GM12878 (cell line): ENCODE results near the gene SPEG. TPM values are rescaled to one million over a fixed set of nuclear protein-coding genes. Genes with fewer than 3 reads are reported as not detected.

Experiments used
- ATAC-seq: fragments of 200-7000 bp; cut with Tn5 transposase; 3 replicates; pipeline ENCODE4 v1.9.1; 2020; ENCODE audit warnings: mild to moderate bottlenecking, moderate library complexity
- BruUV-seq: library from RNA; stranded (reverse); fragments of 400-500 nt; replicated peaks from 2 replicates; lab custom pipeline; 2021; lab: Mats Ljungman, UMichigan
- CTCF ChIA-PET: fragments of 300-600 bp; sonication (Branson Sonifier 250); formaldehyde crosslinking; extraction: SDS; loops from one replicate; lab custom pipeline; 2021; ENCODE audit warnings: inconsistent platforms; lab: Yijun Ruan, JAX
- POLR2A ChIA-PET: fragments of 350-600 bp; formaldehyde crosslinking; extraction: SDS; loops from one replicate; lab custom pipeline; 2021; ENCODE audit warnings: inconsistent platforms; lab: Charles Lee
- RAD21 ChIA-PET: fragments of 300-600 bp; sonication (Branson Sonifier 250); formaldehyde crosslinking; loops from one replicate; lab custom pipeline; 2023; ENCODE audit warnings: antibody characterized with exemption; ENCODE audit not compliant: unreplicated experiment; lab: Charles Lee
- SMC1A ChIA-PET: fragments of 300-600 bp; sonication (Branson Sonifier 250); formaldehyde crosslinking; loops from one replicate; lab custom pipeline; 2023; ENCODE audit not compliant: unreplicated experiment, uncharacterized antibody; lab: Charles Lee
- DNase-seq: peaks from one replicate; pipeline ENCODE4 v3.0.0-alpha.2; 2011; ENCODE audit warnings: low read depth, low spot score
- FAIRE-seq: peaks from 3 replicates; lab custom pipeline; 2011; peaks lifted over from hg19 to GRCh38; lab: Jason Lieb, UNC
- H2AFZ ChIP-seq: 2 replicates; pipeline ENCODE4 v1.6.0; 2011; ENCODE audit warnings: low read depth, low read length, control low read depth; ENCODE audit not compliant: control insufficient read depth
- H3K27ac ChIP-seq: 2 replicates; pipeline ENCODE4 v1.5.1; 2011; ENCODE audit warnings: control low read depth; ENCODE audit not compliant: control insufficient read depth, insufficient read depth
- H3K27me3 ChIP-seq, 2 experiments: replicated peaks in 1 of 2; 2 replicates each; pipeline versions ENCODE4 v1.6.0 to v1.6.1; 2011; ENCODE audit warnings: low read length in 1 of 2; ENCODE audit not compliant: control insufficient read depth in 2 of 2, insufficient read depth in 2 of 2
- H3K36me3 ChIP-seq, 2 experiments: 2 replicates each; pipeline ENCODE4 v1.5.1; 2011; ENCODE audit warnings: low read length in 1 of 2; ENCODE audit not compliant: control insufficient read depth in 2 of 2, insufficient read depth in 2 of 2
- H3K4me1 ChIP-seq: 2 replicates; pipeline ENCODE4 v1.6.1; 2011; ENCODE audit warnings: mild to moderate bottlenecking, low read length, moderate library complexity, mixed read lengths; ENCODE audit not compliant: control insufficient read depth, insufficient read depth
- H3K4me2 ChIP-seq: 2 replicates; pipeline ENCODE4 v1.6.0; 2011; ENCODE audit warnings: control low read depth; ENCODE audit not compliant: control insufficient read depth, insufficient read depth
- H3K4me3 ChIP-seq: fragments of 200-600 bp; sonication (generic); 2 replicates; pipeline ENCODE4 v1.5.1; 2016
- H3K79me2 ChIP-seq: 2 replicates; pipeline ENCODE4 v1.6.0; 2011; ENCODE audit warnings: low read length; ENCODE audit not compliant: control insufficient read depth, insufficient read depth
- H3K9ac ChIP-seq: 2 replicates; pipeline ENCODE4 v1.8.0; 2011; ENCODE audit warnings: low read length, control low read depth, mixed read lengths; ENCODE audit not compliant: control insufficient read depth, insufficient read depth
- H3K9me3 ChIP-seq: replicated peaks from 3 replicates; pipeline ENCODE4 v1.5.1; 2011; ENCODE audit warnings: mild to moderate bottlenecking, low read length; ENCODE audit not compliant: control insufficient read depth, insufficient read depth
- H4K20me1 ChIP-seq: 2 replicates; pipeline ENCODE4 v1.6.0; 2011; ENCODE audit not compliant: control insufficient read depth, insufficient read depth
- CEBPB ChIP-seq, 2 experiments: fragments of 150-350 bp in 1 of 2; IDR thresholded peaks; 2 replicates each; pipeline ENCODE4 v1.6.1; 2012 to 2014; ENCODE audit warnings: low read depth in 2 of 2, low read length in 2 of 2, borderline replicate concordance in 1 of 2, inconsistent platforms in 1 of 2
- FOXM1 ChIP-seq: IDR thresholded peaks from 2 replicates; pipeline ENCODE4 v1.6.1; 2012; ENCODE audit warnings: low read depth, mild to moderate bottlenecking, inconsistent platforms, low read length, moderate library complexity
- PAX5 ChIP-seq: IDR thresholded peaks from 2 replicates; pipeline ENCODE4 v1.6.1; 2011; ENCODE audit warnings: low read depth, low read length, borderline replicate concordance
- RELA ChIP-seq: fragments of 450-650 bp; IDR thresholded peaks from 2 replicates; pipeline ENCODE4 v1.8.0; 2014; ENCODE audit warnings: borderline replicate concordance; ENCODE audit not compliant: partially characterized antibody
- SKIL ChIP-seq: fragments of 450-650 bp; IDR thresholded peaks from 2 replicates; pipeline ENCODE4 v1.6.1; 2017; ENCODE audit warnings: mild to moderate bottlenecking, low read depth, inconsistent platforms; ENCODE audit not compliant: poor library complexity, severe bottlenecking
- SMARCA5 ChIP-seq: fragments of 450-650 bp; IDR thresholded peaks from 2 replicates; pipeline ENCODE4 v1.6.1; 2017; ENCODE audit warnings: mild to moderate bottlenecking
- SUZ12 ChIP-seq: fragments of 200-600 bp; sonication (generic); IDR thresholded peaks from one replicate; pipeline ENCODE4 v1.6.1; 2018; ENCODE audit warnings: antibody characterized with exemption, mild to moderate bottlenecking; ENCODE audit not compliant: unreplicated experiment
- ZNF274 ChIP-seq: IDR thresholded peaks from one replicate; pipeline ENCODE4 v1.8.0; 2011; ENCODE audit not compliant: insufficient read length, insufficient read depth
- ZNF384 ChIP-seq: IDR thresholded peaks from 2 replicates; pipeline ENCODE4 v1.6.1; 2012; ENCODE audit warnings: low read depth, mild to moderate bottlenecking, low read length, improper control_type of control experiment, borderline replicate concordance
- ZSCAN29 ChIP-seq: fragments of 450-650 bp; IDR thresholded peaks from 2 replicates; pipeline ENCODE4 v1.6.1; 2017; ENCODE audit warnings: mild to moderate bottlenecking, moderate library complexity
- WGBS: methylation state at CpG from one replicate; pipeline ENCODE4 v1.1.6; 2016; ENCODE audit warnings: low lambda C conversion rate; ENCODE audit not compliant: insufficient replicate concordance, insufficient coverage; ENCODE audit errors: missing lambda C conversion rate; 5-methylcytosine and 5-hydroxymethylcytosine counted together
- in situ Hi-C: fragments of 300-500 bp; cut with MboI; formaldehyde crosslinking; loops from 9 replicates; pipeline ENCODE4 v1.14.3; 2018; ENCODE audit warnings: mixed read lengths
- intact Hi-C: fragments of 100-400 bp; cut with micrococcal nuclease; formaldehyde crosslinking; loops from one replicate; pipeline ENCODE4 v1.14.2; 2022; ENCODE audit not compliant: unreplicated experiment
- polyA plus RNA-seq, 11 experiments: library from polyadenylated mRNA; depleted of rRNA in 4 of 11; unstranded in 6 of 11; stranded (reverse) in 5 of 11; fragments of >200 nt; fragmentation: Nextera tagmentation in 4 of 11; fragmentation: Illumina TruSeq in 1 of 11; extraction: Ambion mirVana in 4 of 11; extraction: Trizol in 1 of 11; gene quantifications; 1 replicate in 1 of 11; 2 replicates in 10 of 11; pipeline versions ENCODE4 v1.2.1 to v1.2.3, GENCODE V29; 2011 to 2016; ENCODE audit warnings: inconsistent platforms in 2 of 11, missing spikeins in 2 of 11, low read depth in 1 of 11
- total RNA-seq, 4 experiments: library from RNA; depleted of rRNA in 3 of 4; stranded (reverse); fragments of >200 nt in 3 of 4; fragmentation: Illumina TruSeq in 1 of 4; extraction: Trizol in 1 of 4; gene quantifications; 2 replicates each; pipeline versions ENCODE4 v1.2.1 to v1.2.3, GENCODE V29; 2013 to 2021
- TF ChIP-seq, protein P1 (sequence below): IDR thresholded peaks from 2 replicates; pipeline ENCODE4 v1.6.1; 2011; ENCODE audit warnings: borderline replicate concordance, low read depth, mild to moderate bottlenecking, moderate library complexity, mixed read lengths, low read length; ENCODE audit not compliant: insufficient read depth; ENCODE audit errors: extremely low read length
- TF ChIP-seq, protein P2 (sequence below): fragments of 450-650 bp; IDR thresholded peaks from 2 replicates; pipeline ENCODE4 v1.6.1; 2016; ENCODE audit warnings: mild to moderate bottlenecking
- TF ChIP-seq, protein P3 (sequence below): fragments of 450-650 bp; IDR thresholded peaks from 2 replicates; pipeline ENCODE4 v1.6.1; 2017; ENCODE audit warnings: low read depth, mild to moderate bottlenecking, moderate library complexity

SPEG gene
- total and polyA plus RNA-seq, 10 of the 15 experiments (the other 5 are each of a cell fraction or from before 2014, with no cell fraction given) = 0.03 to 0.28 TPM; not detected in 8

- Histone ChIP-seq H2AFZ (peak within 1 kb of the TSS; percentile 92), H3K79me2 (peaks cover 8% of the 10 kb centered on the region), H3K4me3 (peak within 1 kb of the TSS; percentile 93), H3K27me3 (no peaks in the 10 kb centered on the region), H3K9me3 (no peaks in the 10 kb centered on the region; the same call in 1 of the 3 replicates), H4K20me1 (no peaks in the 10 kb centered on the region), H3K27ac (peak within 1 kb of the TSS; percentile 71), H3K4me1 (peaks cover 5% of the 10 kb centered on the region), H3K9ac (peak within 1 kb of the TSS; percentile 93), H3K4me2 (peak within 1 kb of the TSS; percentile 82), H3K36me3 (peaks cover 3 to 11% of the 10 kb centered on the region in 2 experiments; a peak in 3 of 4 replicates)
- ChIA-PET SMC1A (interaction anchor here (1.1 to 1.3 kb wide), 2 partner anchors 10 to 87 kb away, joined by 3 to 4 read pairs; no protein-coding TSS in a partner anchor), RAD21 (interaction anchor here (0.6 to 1.7 kb wide), 10 partner anchors 10 to 728 kb away, joined by 3 to 6 read pairs (median 4); partner anchors contain the start of genes BCS1L, GMPPA and ZNF142), CTCF (interaction anchor here (0.6 to 7.8 kb wide), 9 partner anchors 10 to 728 kb away, joined by 3 to 64 read pairs (median 3); partner anchors contain the start of genes BCS1L, DNAJB2 and ZNF142), POLR2A (interaction anchor here (0.5 to 2.5 kb wide), 13 partner anchors 18 to 1036 kb away, joined by 3 to 15 read pairs (median 3); partner anchors contain the start of genes ANKZF1, ATG9A, CNPPD1 and DNAJB2)
- intact Hi-C loops (loop anchor here (5.0 kb wide), 2 partner anchors 210 to 225 kb away; partner anchors contain the start of genes CNPPD1, NHEJ1 and RETREG2), in situ Hi-C loops (no loop called here)
- DNase-seq (peak; percentile 44), FAIRE-seq (no peak), ATAC-seq (peak; percentile 77)
- whole genome bisulfite sequencing = 1% methylated on average over 34 of the region's 76 CpGs
- no TSS peak for BruUV-seq
- no peak for TF ChIP-seq FOXM1
- no peak for TF ChIP-seq SKIL
- TF ChIP-seq, protein P1, sequence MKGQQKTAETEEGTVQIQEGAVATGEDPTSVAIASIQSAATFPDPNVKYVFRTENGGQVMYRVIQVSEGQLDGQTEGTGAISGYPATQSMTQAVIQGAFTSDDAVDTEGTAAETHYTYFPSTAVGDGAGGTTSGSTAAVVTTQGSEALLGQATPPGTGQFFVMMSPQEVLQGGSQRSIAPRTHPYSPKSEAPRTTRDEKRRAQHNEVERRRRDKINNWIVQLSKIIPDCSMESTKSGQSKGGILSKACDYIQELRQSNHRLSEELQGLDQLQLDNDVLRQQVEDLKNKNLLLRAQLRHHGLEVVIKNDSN = peak; percentile 69
- no peak for TF ChIP-seq ZNF384
- no peak for TF ChIP-seq ZNF274
- TF ChIP-seq ZSCAN29 = no peak
- TF ChIP-seq SMARCA5 = no peak
- peak; percentile 59; the same call in 1 of the 2 replicates for TF ChIP-seq PAX5
- TF ChIP-seq, protein P2, sequence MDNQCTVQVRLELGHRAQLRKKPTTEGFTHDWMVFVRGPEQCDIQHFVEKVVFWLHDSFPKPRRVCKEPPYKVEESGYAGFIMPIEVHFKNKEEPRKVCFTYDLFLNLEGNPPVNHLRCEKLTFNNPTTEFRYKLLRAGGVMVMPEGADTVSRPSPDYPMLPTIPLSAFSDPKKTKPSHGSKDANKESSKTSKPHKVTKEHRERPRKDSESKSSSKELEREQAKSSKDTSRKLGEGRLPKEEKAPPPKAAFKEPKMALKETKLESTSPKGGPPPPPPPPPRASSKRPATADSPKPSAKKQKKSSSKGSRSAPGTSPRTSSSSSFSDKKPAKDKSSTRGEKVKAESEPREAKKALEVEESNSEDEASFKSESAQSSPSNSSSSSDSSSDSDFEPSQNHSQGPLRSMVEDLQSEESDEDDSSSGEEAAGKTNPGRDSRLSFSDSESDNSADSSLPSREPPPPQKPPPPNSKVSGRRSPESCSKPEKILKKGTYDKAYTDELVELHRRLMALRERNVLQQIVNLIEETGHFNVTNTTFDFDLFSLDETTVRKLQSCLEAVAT = 0 out of 2 replicates have a peak, but pooled peaks have one; percentile 35
- no peak for TF ChIP-seq SUZ12
- no peak for TF ChIP-seq RELA
- TF ChIP-seq, protein P3, sequence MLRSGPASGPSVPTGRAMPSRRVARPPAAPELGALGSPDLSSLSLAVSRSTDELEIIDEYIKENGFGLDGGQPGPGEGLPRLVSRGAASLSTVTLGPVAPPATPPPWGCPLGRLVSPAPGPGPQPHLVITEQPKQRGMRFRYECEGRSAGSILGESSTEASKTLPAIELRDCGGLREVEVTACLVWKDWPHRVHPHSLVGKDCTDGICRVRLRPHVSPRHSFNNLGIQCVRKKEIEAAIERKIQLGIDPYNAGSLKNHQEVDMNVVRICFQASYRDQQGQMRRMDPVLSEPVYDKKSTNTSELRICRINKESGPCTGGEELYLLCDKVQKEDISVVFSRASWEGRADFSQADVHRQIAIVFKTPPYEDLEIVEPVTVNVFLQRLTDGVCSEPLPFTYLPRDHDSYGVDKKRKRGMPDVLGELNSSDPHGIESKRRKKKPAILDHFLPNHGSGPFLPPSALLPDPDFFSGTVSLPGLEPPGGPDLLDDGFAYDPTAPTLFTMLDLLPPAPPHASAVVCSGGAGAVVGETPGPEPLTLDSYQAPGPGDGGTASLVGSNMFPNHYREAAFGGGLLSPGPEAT = peak; percentile 70
- no peak for TF ChIP-seq CEBPB (IDR thresholded peaks at IDR 0.05; ENCODE audit: borderline replicate concordance in 1 of 2, low read depth in 2 of 2, low read length in 2 of 2)
Observed at GRCh38 chr2:219387306-219388120, 47.1 kb upstream of the SPEG start, which contains the start of gene DNPEP. DNPEP (minus strand) TSS chr2:219387912; CDS start chr2:219387794, 118 bp downstream.
